ENCODE results near the gene DHRS7C. TPM values are rescaled to one million over a fixed set of nuclear protein-coding genes. Genes with fewer than 3 reads are reported as not detected.

Gene DHRS7C
- total and polyA plus RNA-seq, 2 of the 13 experiments (the other 11 are each of a cell fraction or from before 2014, with no cell fraction given), result not detected

GRCh38 chr17:9833922-9834321 is 42.5 kb upstream of the DHRS7C start:
- ATAC-seq (no peak), FAIRE-seq (no peak), DNase-seq (ENCODE audit: low spot score) (no peak)
- Histone ChIP-seq H3K27ac (ENCODE audit: extremely low read length, insufficient read depth, low read length) (no peak overlapping the region), H3K4me2 (ENCODE audit: low read depth, low read length) (no peak overlapping the region), H4K20me1 (ENCODE audit: insufficient read depth, low read length) (no peaks in the 10 kb centered on the region), H3K9me3 (ENCODE audit: low read length) (no peaks in the 10 kb centered on the region), H2AFZ (ENCODE audit: low read length) (no peak overlapping the region), H3K4me1 (ENCODE audit: insufficient read depth, low read length) (no peaks in the 10 kb centered on the region), H3K27me3 (ENCODE audit: control insufficient read depth in 1 of 2, insufficient read depth in 2 of 2, low read length in 2 of 2) (peaks cover 3% of the 10 kb centered on the region in 2 experiments; a peak in 2 of 5 replicates), H3K36me3 (replicated peaks in 1 of 2; ENCODE audit: control insufficient read depth in 1 of 2, insufficient read depth in 2 of 2, low read length in 2 of 2) (no peaks in the 10 kb centered on the region), H3K4me3 (replicated peaks in 1 of 3; ENCODE audit: insufficient read depth in 1 of 3, low read depth in 2 of 3, low read length in 3 of 3) (no peak overlapping the region), H3K9ac (ENCODE audit: insufficient read depth, low read depth, low read length) (no peak overlapping the region), H3K79me2 (ENCODE audit: insufficient read depth, low read length) (no peaks in the 10 kb centered on the region)
- 33% methylated on average over 2 of the region's 4 CpGs for WGBS (ENCODE audit: low lambda C conversion rate)
- ChIA-PET CTCF (ENCODE audit: low intra/inter-chr PET ratio, low total read pairs) (no interaction called here), POLR2A (no interaction called here)
- TF ChIP-seq, protein P1, sequence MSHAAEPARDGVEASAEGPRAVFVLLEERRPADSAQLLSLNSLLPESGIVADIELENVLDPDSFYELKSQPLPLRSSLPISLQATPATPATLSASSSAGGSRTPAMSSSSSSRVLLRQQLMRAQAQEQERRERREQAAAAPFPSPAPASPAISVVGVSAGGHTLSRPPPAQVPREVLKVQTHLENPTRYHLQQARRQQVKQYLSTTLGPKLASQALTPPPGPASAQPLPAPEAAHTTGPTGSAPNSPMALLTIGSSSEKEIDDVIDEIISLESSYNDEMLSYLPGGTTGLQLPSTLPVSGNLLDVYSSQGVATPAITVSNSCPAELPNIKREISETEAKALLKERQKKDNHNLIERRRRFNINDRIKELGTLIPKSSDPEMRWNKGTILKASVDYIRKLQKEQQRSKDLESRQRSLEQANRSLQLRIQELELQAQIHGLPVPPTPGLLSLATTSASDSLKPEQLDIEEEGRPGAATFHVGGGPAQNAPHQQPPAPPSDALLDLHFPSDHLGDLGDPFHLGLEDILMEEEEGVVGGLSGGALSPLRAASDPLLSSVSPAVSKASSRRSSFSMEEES (CRISPR knock-in tag; IDR thresholded peaks at IDR 0.05), result no peak
- no peak for TF ChIP-seq ZFP36L1 (CRISPR knock-in tag; IDR thresholded peaks at IDR 0.05)
- TF ChIP-seq ZNF180 (CRISPR knock-in tag; IDR thresholded peaks at IDR 0.05; ENCODE audit: borderline replicate concordance, low read depth), result no peak
- no peak for TF ChIP-seq MTA1 (CRISPR knock-in tag; IDR thresholded peaks at IDR 0.05; ENCODE audit: borderline replicate concordance)
- no peak for TF ChIP-seq NFRKB (IDR thresholded peaks at IDR 0.05)
- no peak for TF ChIP-seq ZSCAN5A (CRISPR knock-in tag; IDR thresholded peaks at IDR 0.05; ENCODE audit: borderline replicate concordance)
- no peak for TF ChIP-seq ZNF513 (CRISPR knock-in tag; conservative IDR thresholded peaks at IDR 0.05)
- no peak for TF ChIP-seq GMEB2 (CRISPR knock-in tag; IDR thresholded peaks at IDR 0.05; ENCODE audit: low read depth)
- no peak for TF ChIP-seq SMARCE1 (IDR thresholded peaks at IDR 0.05; ENCODE audit: borderline replicate concordance)
- no peak for TF ChIP-seq RARA (CRISPR knock-in tag; IDR thresholded peaks at IDR 0.05)
- TF ChIP-seq DNMT3B (CRISPR knock-in tag; conservative IDR thresholded peaks at IDR 0.05), result no peak
- TF ChIP-seq ZNF678 (CRISPR knock-in tag; IDR thresholded peaks at IDR 0.05), result no peak
- TF ChIP-seq ZNF326 (CRISPR knock-in tag; IDR thresholded peaks at IDR 0.05; ENCODE audit: borderline replicate concordance), result no peak
- no peak for TF ChIP-seq SP4 (CRISPR knock-in tag; IDR thresholded peaks at IDR 0.05)
- no peak for TF ChIP-seq ZNF790 (CRISPR knock-in tag; IDR thresholded peaks at IDR 0.05; ENCODE audit: borderline replicate concordance)
- intact Hi-C loops (cut with micrococcal nuclease; ENCODE audit: unreplicated experiment), result no loop called here
- in situ Hi-C loops (cut with HindIII; ENCODE audit: extremely low pct_ligation_motif_present, low pct_unique_long_range_greater_than_20kb), result no loop called here
- no TSS peak for BruUV-seq (replicated peaks)
